Aorta (tissue), 5 donors: ENCODE measurements around the gene SFTPD. TPM values are rescaled to one million over a fixed set of nuclear protein-coding genes. Genes with fewer than 3 reads are reported as not detected.

ENCODE experiments used
- ATAC-seq: fragments of 200-7000 bp; cut with Tn5 transposase; one replicate; pipeline ENCODE4 v1.9.1; 2022; ENCODE audit warnings: moderate library complexity; ENCODE audit not compliant: low FRiP score
- DNase-seq, 2 donors: peaks; one replicate each; pipeline ENCODE4 v3.0.0-alpha.2; 2020
- H3K27ac ChIP-seq, 2 donors: one replicate each; pipeline ENCODE4 v1.5.1; 2013; ENCODE audit warnings: low read length in 2 of 2, mild to moderate bottlenecking in 2 of 2, moderate library complexity in 2 of 2, control low read depth in 1 of 2, inconsistent platforms in 1 of 2, low read depth in 1 of 2
- H3K27me3 ChIP-seq, 2 donors: one replicate each; pipeline ENCODE4 v1.6.1; 2013; ENCODE audit warnings: control low read depth in 1 of 2, low read length in 1 of 2, mild to moderate bottlenecking in 1 of 2, moderate library complexity in 1 of 2; ENCODE audit not compliant: insufficient read depth in 2 of 2, control insufficient read depth in 1 of 2
- H3K36me3 ChIP-seq, 2 donors: one replicate each; pipeline ENCODE4 v1.6.1; 2013; ENCODE audit warnings: control low read depth in 1 of 2, low read length in 1 of 2, mild to moderate bottlenecking in 1 of 2; ENCODE audit not compliant: insufficient read depth in 2 of 2, control insufficient read depth in 1 of 2
- H3K4me1 ChIP-seq, 2 donors: one replicate each; pipeline ENCODE4 v1.6.1; 2013; ENCODE audit warnings: low read length in 2 of 2, control low read depth in 1 of 2, mild to moderate bottlenecking in 1 of 2, moderate library complexity in 1 of 2; ENCODE audit not compliant: insufficient read depth in 2 of 2, control insufficient read depth in 1 of 2
- H3K4me3 ChIP-seq, 2 donors: one replicate each; pipeline ENCODE4 v1.5.1; 2013; ENCODE audit warnings: low read length in 2 of 2, control low read depth in 1 of 2, mild to moderate bottlenecking in 1 of 2
- H3K9me3 ChIP-seq: one replicate; pipeline ENCODE4 v1.6.1; 2013; ENCODE audit warnings: mild to moderate bottlenecking, low read length; ENCODE audit not compliant: control insufficient read depth
- WGBS, 2 donors: extraction: QIAGEN DNeasy Blood & Tissue Kit; methylation state at CpG; one replicate each; pipeline ENCODE4 v1.1.7; 2013; 5-methylcytosine and 5-hydroxymethylcytosine counted together
- intact Hi-C, 2 donors: fragments of 100-400 bp; cut with DNase I; formaldehyde crosslinking; loops; one replicate each; pipeline versions ENCODE4 v1.14.2 to v1.15.0; 2022
- polyA plus RNA-seq, 2 donors: library from polyadenylated mRNA; stranded (reverse); fragments of 200-250 nt; gene quantifications; one replicate each; pipeline ENCODE4 v1.2.3, GENCODE V29; 2013
- total RNA-seq, 2 donors: library from RNA; stranded (reverse); fragmentation: NEBNext Ultra II Directional; extraction: Animal tissue kit (Norgen Biotek cat#: 25700); gene quantifications; one replicate each; pipeline ENCODE4 v1.2.1, GENCODE V29; 2021
- donor health status: healthy with polysubstance abuse.
- donor health status: Bipolar disorder and iron deficiency.
- donor health status: DM: no; HTN: no; CAD: no.
- donor health status: DM: no; HTN: no; CAD: no.
- donor health status: DM: yes; HTN: yes; CAD: no.

Gene SFTPD
- total and polyA plus RNA-seq, 4 donors: 0.25 to 1.2 (median 0.44) TPM

DNA sequence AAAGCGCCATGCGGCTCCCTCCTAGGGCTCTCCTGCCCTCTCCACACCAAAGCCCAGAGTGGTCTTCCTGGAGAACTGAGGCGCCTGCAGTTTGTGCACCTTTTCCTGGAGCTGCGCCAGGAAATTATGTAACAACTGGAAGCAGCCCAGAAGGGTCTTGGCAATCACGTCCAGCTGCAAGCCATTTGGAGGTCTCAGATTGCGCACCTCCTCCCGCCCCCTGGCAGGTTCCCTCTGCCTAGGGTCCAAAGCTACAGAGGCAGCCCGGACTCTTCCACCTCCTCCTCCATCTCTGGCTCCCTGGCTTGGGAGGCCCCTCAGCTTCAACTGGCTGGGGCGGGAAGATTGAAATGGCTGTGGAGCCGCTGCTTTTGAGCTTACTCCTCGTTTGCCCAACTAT lies 34.0 kb upstream of the SFTPD start:
- Histone ChIP-seq H3K9me3 (no peaks in the 10 kb centered on the region), H3K4me1 (no peaks in the 10 kb centered on the region), H3K36me3 (no peaks in the 10 kb centered on the region), H3K27ac (no peak overlapping the region), H3K4me3 (no peak overlapping the region), H3K27me3 (no peaks in the 10 kb centered on the region)
- DNase-seq (no peak), ATAC-seq (no peak)
- 17 to 18% methylated on average over 11 of the region's 11 CpGs for WGBS, 2 donors
- intact Hi-C loops: loop anchor here in 1 of 2 donors (5.0 kb wide), 1 partner anchor 94 kb away; the partner anchor contains the start of gene TMEM254

DNA sequence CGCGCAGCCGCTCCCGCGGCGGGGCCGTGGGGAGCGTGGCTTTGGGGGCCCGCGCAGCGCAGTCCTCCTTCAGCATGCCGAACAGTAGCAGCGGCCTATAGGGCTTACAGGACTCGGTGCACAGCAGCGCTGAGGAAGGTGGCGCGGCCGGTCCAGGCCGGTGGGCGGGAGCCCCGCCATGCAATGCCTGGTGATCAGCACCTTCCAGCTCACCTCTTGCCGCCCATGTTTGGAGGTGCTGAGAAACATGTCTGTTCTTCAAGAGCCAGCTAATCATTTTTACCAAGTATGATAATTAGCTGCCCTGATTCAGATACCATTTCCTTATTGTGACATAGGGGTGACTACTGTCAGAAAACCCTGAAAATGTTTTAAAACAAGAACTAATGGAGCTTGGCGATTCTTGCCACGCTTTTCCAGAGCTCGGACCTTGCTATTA lies 33.5 kb upstream of the SFTPD start:
- no peaks in the 10 kb centered on the region for H3K36me3 ChIP-seq
- H3K9me3 ChIP-seq: no peaks in the 10 kb centered on the region
- intact Hi-C loops: loop anchor here in 1 of 2 donors (5.0 kb wide), 1 partner anchor 95 kb away; the partner anchor contains the start of gene TMEM254
- peak overlapping the region; percentile 42 to 53 for H3K4me3 ChIP-seq
- DNase-seq: peak in 1 of 2 donors; percentile 78
- ATAC-seq: peak; percentile 49
- H3K27ac ChIP-seq: no peak overlapping the region
- no peaks in the 10 kb centered on the region for H3K4me1 ChIP-seq
- 2% methylated on average over 22 to 25 of the region's 25 CpGs for WGBS, 2 donors
- H3K27me3 ChIP-seq: no peaks in the 10 kb centered on the region

DNA sequence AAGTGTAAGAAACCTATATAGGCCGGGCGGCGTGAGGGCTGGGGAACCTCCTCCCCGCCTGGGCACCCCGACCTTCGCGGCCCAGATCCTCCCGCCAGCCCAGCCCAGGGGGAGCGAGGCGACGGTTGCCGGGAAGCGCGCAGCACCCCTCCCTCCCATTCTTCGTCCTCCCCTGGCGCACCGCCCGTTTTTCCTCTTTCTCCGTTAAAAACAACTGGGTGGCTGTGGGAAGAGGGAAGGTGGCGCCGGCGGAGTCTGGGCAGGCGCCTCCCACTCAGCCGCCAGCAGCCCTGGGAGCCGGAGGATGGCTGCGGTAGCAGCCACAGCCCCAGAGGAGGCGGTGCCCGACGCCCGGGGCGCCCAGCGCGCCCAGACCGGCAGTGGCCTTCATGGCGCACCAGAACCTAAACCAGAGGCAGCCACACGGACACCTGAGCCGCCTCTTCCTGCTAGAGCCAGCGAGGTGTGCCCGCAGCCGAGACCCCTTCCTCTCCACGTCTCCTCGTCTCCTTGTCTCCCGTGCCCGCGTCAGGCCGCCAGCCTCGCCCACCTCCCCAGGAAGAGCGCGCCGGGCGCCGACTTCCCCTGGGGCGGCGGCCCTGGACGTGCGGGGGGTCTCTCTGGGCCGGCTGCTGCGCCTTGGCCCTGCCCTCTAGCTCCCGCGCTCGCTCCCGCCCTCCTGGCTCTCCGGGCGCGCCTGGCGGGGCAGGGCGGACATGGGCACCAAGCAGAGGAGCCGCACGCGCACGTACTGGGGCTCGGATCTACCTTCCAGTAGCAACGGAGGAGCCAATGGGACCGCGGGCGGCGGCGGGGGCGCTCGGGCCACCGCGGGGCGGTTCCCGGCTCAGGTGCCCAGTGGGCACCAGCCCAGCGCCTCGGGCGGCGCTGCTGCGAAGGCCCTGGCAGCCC lies 32.8 kb upstream of the SFTPD start:
- peak overlapping the region; percentile 42 to 53 for H3K4me3 ChIP-seq
- H3K36me3 ChIP-seq: no peaks in the 10 kb centered on the region
- intact Hi-C loops: loop anchor here in 1 of 2 donors (5.0 kb wide), 1 partner anchor 96 kb away; the partner anchor contains the start of gene TMEM254
- H3K27me3 ChIP-seq: no peaks in the 10 kb centered on the region
- peak overlapping the region; percentile 11 to 25 for H3K27ac ChIP-seq
- peak; percentile 66 to 87 for DNase-seq
- WGBS, 2 donors: 1 to 2% methylated on average over 59 to 89 of the region's 89 CpGs
- no peaks in the 10 kb centered on the region for H3K9me3 ChIP-seq
- H3K4me1 ChIP-seq: no peaks in the 10 kb centered on the region
- peak; percentile 89 for ATAC-seq

DNA sequence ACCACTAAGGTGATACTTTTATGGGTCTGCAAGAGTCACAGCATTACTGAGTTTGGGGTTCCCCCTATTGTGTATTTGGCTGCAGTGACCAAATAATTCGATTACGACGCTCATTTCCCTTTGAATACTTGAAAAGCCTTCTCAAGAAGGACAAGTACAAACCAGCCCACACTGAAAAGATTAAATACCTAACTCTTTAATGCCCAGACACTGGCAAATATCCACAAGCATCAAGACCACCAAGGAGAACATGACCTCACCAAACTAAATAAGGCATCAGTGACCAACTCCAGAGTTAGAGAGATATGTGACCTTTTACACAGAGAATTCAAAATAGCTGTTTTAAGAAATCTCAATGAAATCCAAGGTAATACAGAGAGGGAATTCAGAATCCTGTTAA lies 31.8 kb upstream of the SFTPD start:
- H3K27ac ChIP-seq: no peak overlapping the region
- intact Hi-C loops: loop anchor here in 1 of 2 donors (5.0 kb wide), 1 partner anchor 97 kb away; the partner anchor contains the start of gene TMEM254
- no peak overlapping the region for H3K4me3 ChIP-seq
- H3K36me3 ChIP-seq: no peaks in the 10 kb centered on the region
- 79 to 88% methylated on average over 3 of the region's 3 CpGs for WGBS, 2 donors
- no peak for DNase-seq
- no peaks in the 10 kb centered on the region for H3K27me3 ChIP-seq
- H3K9me3 ChIP-seq: peaks cover 1% of the 10 kb centered on the region
- no peak for ATAC-seq
- H3K4me1 ChIP-seq: no peaks in the 10 kb centered on the region

DNA sequence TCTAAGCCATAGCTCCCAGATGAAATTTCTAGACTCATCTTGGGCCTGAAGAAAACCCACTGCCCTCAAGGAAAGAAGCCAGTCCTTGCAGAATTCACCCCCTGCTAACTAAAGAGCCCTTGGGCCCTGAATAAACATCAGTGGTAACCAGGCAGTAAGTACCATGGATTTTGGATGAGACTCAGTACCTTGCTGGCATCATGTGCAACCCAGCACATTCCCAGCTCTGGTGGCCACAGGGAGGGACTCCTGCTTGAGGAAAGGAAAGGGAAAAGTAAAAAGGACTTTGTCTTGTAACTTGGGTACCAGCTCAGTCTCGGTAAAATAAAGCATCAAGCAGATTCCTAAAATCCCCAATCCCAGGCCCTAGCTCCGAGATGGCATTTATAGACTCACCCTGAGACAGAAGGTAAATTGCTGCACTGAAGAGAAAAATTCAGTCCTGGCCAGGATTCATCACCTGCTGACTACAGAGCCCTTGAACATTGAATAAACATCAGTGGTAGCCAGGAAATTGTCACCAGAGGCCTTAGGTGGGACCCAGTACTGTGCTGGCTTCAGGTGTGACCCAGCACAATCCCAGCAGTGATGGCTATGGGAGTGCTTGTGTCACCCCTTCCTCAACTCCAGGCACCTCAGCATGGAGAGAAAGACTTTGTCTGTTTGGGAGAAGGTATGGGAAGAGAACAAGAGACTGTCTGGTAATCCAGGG lies 31.2 kb upstream of the SFTPD start:
- no peak for DNase-seq
- H3K4me3 ChIP-seq: no peak overlapping the region
- no peak for ATAC-seq
- peaks cover 1% of the 10 kb centered on the region for H3K9me3 ChIP-seq
- WGBS, 2 donors: 81 to 90% methylated on average over 2 of the region's 2 CpGs
- intact Hi-C loops: loop anchor here in 1 of 2 donors (5.0 kb wide), 1 partner anchor 97 kb away; the partner anchor contains the start of gene TMEM254
- H3K4me1 ChIP-seq: no peaks in the 10 kb centered on the region
- no peaks in the 10 kb centered on the region for H3K27me3 ChIP-seq
- H3K36me3 ChIP-seq: no peaks in the 10 kb centered on the region
- H3K27ac ChIP-seq: no peak overlapping the region

DNA sequence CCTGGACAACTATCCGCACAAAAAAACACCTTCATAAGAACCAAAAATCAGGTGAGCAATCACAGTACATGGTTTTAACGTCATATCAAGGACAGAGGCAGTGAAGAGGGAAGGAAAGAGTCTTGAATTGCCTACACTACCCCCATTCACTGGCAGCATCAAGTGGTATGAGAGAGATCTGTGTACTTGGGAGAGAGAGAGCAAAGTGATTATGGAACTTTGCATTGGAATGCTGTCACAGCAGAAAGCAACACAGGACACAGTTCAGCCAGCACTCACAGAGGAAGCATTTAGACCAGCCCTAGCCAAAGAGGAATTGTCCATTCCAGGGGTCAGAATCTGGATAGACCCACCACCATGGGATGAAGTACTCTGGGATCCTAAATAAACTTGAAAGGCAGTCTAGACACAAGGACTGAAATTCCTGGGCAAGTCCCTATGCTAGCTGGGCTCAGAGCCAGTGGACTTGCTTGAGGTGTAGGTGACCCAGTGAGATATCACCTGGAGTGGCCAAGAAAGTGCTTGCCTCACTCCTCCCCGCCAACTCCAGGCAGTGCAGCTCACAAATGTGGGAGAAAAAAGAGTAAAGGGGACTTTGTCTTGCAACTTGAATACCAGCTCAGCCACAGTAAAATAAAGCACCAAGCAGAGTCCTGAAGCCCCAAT lies 30.5 kb upstream of the SFTPD start:
- H3K27ac ChIP-seq: no peak overlapping the region

DNA sequence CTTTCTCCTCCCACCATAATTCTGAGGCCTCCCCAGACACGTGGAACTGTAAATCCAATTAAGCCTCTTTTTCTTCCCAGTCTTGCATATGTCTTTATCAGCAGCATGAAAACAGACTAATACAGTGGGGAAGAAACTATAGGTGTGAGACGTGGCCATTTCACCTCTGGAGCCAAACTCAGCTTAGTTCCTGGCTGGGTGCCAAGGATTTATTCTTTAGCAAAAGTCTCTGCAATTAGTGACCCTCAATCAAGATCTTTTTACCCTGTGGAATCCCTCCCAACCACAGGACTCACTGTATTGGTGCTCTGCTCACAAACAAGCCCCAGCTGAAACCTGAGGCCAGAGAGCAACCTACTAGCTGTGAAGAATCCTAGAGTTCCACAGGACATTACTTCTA lies 28.1 kb upstream of the SFTPD start:
- no peaks in the 10 kb centered on the region for H3K27me3 ChIP-seq
- no peak overlapping the region for H3K4me3 ChIP-seq
- H3K36me3 ChIP-seq: no peaks in the 10 kb centered on the region
- DNase-seq (no peak), ATAC-seq (no peak)
- H3K4me1 ChIP-seq: no peaks in the 10 kb centered on the region
- H3K9me3 ChIP-seq: peaks cover 1% of the 10 kb centered on the region
- WGBS, 2 donors: 87 to 91% methylated on average over 2 of the region's 2 CpGs
- intact Hi-C loops: no loop called here
- no peak overlapping the region for H3K27ac ChIP-seq

More for the DNA sequence above, 30.5 kb upstream of the SFTPD start:
- peaks cover 1% of the 10 kb centered on the region for H3K9me3 ChIP-seq
- ATAC-seq (no peak), DNase-seq (no peak)
- 79 to 94% methylated on average over 3 of the region's 3 CpGs for WGBS, 2 donors
- no peaks in the 10 kb centered on the region for H3K36me3 ChIP-seq
- no peaks in the 10 kb centered on the region for H3K4me1 ChIP-seq
- H3K27me3 ChIP-seq: no peaks in the 10 kb centered on the region
- intact Hi-C loops: no loop called here
- H3K4me3 ChIP-seq: no peak overlapping the region

DNA sequence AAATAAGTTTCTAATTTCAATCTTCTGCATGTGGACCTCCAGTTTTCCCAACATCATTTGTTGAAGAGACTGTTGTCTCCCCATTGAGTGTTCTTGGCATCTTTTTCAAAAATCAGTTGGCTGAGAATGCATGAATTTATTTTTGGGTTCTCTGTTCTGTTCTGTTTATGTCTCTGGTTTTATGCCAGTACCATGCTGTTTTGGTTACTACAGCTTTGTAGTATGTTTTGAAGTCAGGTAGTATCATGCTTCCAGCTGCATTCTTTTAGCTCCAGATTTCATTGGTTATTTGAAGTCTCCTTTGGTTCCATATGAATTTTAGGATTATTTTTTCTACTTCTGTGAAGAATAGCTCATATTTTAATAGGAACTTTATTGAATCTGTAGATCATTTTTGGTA lies 21.2 kb upstream of the SFTPD start:
- DNase-seq (no peak), ATAC-seq (no peak)
- H3K36me3 ChIP-seq: no peaks in the 10 kb centered on the region
- intact Hi-C loops: no loop called here
- no peaks in the 10 kb centered on the region for H3K4me1 ChIP-seq
- no peak overlapping the region for H3K4me3 ChIP-seq
- no peak overlapping the region for H3K27ac ChIP-seq
- H3K27me3 ChIP-seq: no peaks in the 10 kb centered on the region
- no peaks in the 10 kb centered on the region for H3K9me3 ChIP-seq
